Heart right ventricle (tissue), 16 donors: ENCODE results near the gene KIF17. TPM values are rescaled to one million over a fixed set of nuclear protein-coding genes. Genes with fewer than 3 reads are reported as not detected.
A peak's percentile ranks its signal among the peaks of the same experiment; 100 is the strongest.

Source experiments
- ATAC-seq, 8 donors: fragments of 200-7000 bp; cut with Tn5 transposase; one replicate each; pipeline ENCODE4 v1.9.1; 2020; ENCODE audit warnings: mild to moderate bottlenecking in 8 of 8, moderate library complexity in 8 of 8, moderate number of reproducible peaks in 1 of 8
- DNase-seq, 2 donors: peaks; one replicate each; pipeline ENCODE4 v3.0.0-alpha.2; 2020
- H3K27ac ChIP-seq, 10 donors: fragments of 200-600 bp; sonication (generic) in 2 of 10; one replicate each; pipeline versions ENCODE4 v1.5.0 to v1.8.0; 2020 to 2022; ENCODE audit warnings: mild to moderate bottlenecking in 3 of 10
- H3K27me3 ChIP-seq, 7 donors: fragments of 200-600 bp; one replicate each; pipeline ENCODE4 v1.8.0; 2021 to 2022; ENCODE audit warnings: mild to moderate bottlenecking in 2 of 7
- H3K36me3 ChIP-seq, 9 donors: fragments of 200-600 bp; sonication (generic) in 1 of 9; one replicate each; pipeline versions ENCODE4 v1.5.0 to v1.8.0; 2020 to 2022; ENCODE audit warnings: mild to moderate bottlenecking in 2 of 9
- H3K4me1 ChIP-seq, 9 donors: fragments of 200-600 bp; sonication (generic) in 1 of 9; one replicate each; pipeline versions ENCODE4 v1.5.0 to v1.8.0; 2020 to 2022; ENCODE audit warnings: mild to moderate bottlenecking in 4 of 9
- H3K4me3 ChIP-seq, 10 donors: fragments of 200-600 bp; sonication (generic) in 2 of 10; one replicate each; pipeline versions ENCODE4 v1.5.0 to v1.8.0; 2020 to 2022; ENCODE audit warnings: mild to moderate bottlenecking in 7 of 10, moderate library complexity in 2 of 10
- H3K9me3 ChIP-seq, 11 donors: fragments of 200-600 bp in 10 of 11; sonication (generic) in 2 of 11; one replicate each; pipeline versions ENCODE4 v1.5.0 to v1.8.0; 2013 to 2022; ENCODE audit warnings: mild to moderate bottlenecking in 2 of 11, control low read depth in 1 of 11, moderate library complexity in 1 of 11
- WGBS, 2 donors: extraction: QIAGEN DNeasy Blood & Tissue Kit; methylation state at CpG; one replicate each; pipeline ENCODE4 v1.1.7; 2013; ENCODE audit warnings: inconsistent platforms in 1 of 2; 5-methylcytosine and 5-hydroxymethylcytosine counted together
- intact Hi-C, 10 donors: fragments of 100-400 bp; cut with DNase I; formaldehyde crosslinking; loops; one replicate each; pipeline versions ENCODE4 v1.11.1 to v1.14.2; 2022
- polyA plus RNA-seq, 2 donors: library from polyadenylated mRNA; stranded (reverse); fragments of 200-250 nt; gene quantifications; one replicate each; pipeline ENCODE4 v1.2.3, GENCODE V29; 2013
- total RNA-seq, 10 donors: library from RNA; stranded (reverse); fragmentation: NEBNext Ultra II Directional in 3 of 10; extraction: Animal tissue kit (Norgen Biotek cat#: 25700) in 3 of 10; gene quantifications; one replicate each; pipeline versions ENCODE4 v1.2.1 to v1.2.4, GENCODE V29; 2021 to 2023
- TF ChIP-seq, protein P1 (sequence below), 9 donors: fragments of 200-600 bp; sonication (generic) in 2 of 9; IDR thresholded peaks; one replicate each; pipeline versions ENCODE4 v1.5.0 to v1.8.0; 2021 to 2022; ENCODE audit warnings: antibody characterized with exemption in 9 of 9, mild to moderate bottlenecking in 5 of 9, moderate library complexity in 1 of 9
- donor health status: Arrhythmogenic right ventricular cardiomyopathy.
- donor health status: ischemic (EF 13 %, LVEDD 7.1; RV severe dilation, severe dysfunction).
- donor health status: healthy with polysubstance abuse.
- donor health status: DM: no; HTN: yes; CAD: no.
- donor health status: DM: no; HTN: no; CAD: no.
- donor health status: ischemic (EF 25% LVEDD 6.9; RV normal size, moderate dysfunction).
- donor health status: ischemic (EF 25% LVEDD 5.7; RV mildly dilated, moderate dysfunction).
- donor health status: healthy.
- donor health status: DM: yes; HTN: yes; CAD: no.
- donor health status: Ischemic cardiomyopathy.
- donor health status: ischemic (EF 35%, LVEDD 5.7; RV mildly dilated, moderate dysfunction).
- donor health status: nonischemic (EF 11% LVEDD 7.7; RV severe dilation, severe dysfunction).
- donor health status: DM: yes; HTN: yes; CAD: no.
- donor health status: PGD.
- donor health status: ischemic (EF 29% LVEDD 5.4; RV normal size, mild dysfunction).
- donor health status: nonischemic (EF 23%, LVEDD 6.1; RV moderate dilation, normal function).

Gene KIF17
- total and polyA plus RNA-seq, 12 donors = 2.7 to 7.5 (median 5.2) TPM

DNA sequence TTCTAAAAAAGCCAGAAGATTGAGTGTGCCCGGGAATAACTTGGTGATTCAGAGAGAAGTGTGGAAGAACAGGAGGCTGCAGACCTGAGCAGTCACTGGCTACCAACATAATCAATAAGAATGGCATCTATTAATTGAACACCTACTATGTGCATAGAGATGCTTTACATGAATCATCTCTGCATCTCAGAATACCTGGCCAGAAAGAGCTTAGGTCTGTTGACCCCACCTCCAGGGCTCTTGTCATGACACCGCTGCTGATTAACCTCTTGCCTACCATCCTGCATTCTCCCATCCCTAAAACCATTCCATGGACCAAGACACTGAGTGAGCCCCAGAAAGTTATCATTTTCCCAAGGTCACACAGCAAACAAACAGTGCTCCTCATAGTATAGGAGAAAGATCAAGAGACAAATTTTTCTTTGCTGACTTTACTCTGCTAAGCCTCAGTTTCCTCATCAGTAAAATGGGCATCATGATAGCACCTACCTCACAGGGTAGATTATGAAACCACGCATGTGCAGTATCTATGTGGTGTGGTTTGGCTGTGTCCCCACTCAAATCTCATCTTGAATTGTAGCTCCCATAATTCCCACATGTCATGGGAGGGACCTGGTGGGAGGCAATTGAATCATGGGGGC, 100.8 kb downstream of the KIF17 start:
- no peak for DNase-seq
- intact Hi-C loops = no loop called here
- ATAC-seq = no peak
- 75 to 81% methylated on average over 3 of the region's 3 CpGs for WGBS, 2 donors
- TF ChIP-seq, protein P1, sequence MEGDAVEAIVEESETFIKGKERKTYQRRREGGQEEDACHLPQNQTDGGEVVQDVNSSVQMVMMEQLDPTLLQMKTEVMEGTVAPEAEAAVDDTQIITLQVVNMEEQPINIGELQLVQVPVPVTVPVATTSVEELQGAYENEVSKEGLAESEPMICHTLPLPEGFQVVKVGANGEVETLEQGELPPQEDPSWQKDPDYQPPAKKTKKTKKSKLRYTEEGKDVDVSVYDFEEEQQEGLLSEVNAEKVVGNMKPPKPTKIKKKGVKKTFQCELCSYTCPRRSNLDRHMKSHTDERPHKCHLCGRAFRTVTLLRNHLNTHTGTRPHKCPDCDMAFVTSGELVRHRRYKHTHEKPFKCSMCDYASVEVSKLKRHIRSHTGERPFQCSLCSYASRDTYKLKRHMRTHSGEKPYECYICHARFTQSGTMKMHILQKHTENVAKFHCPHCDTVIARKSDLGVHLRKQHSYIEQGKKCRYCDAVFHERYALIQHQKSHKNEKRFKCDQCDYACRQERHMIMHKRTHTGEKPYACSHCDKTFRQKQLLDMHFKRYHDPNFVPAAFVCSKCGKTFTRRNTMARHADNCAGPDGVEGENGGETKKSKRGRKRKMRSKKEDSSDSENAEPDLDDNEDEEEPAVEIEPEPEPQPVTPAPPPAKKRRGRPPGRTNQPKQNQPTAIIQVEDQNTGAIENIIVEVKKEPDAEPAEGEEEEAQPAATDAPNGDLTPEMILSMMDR (IDR thresholded peaks at IDR 0.05) = no peak
- Histone ChIP-seq H3K9me3 (no peaks in the 10 kb centered on the region), H3K27me3 (no peaks in the 10 kb centered on the region), H3K4me3 (peak overlapping the region in 2 of 10 donors; percentile 2 to 5), H3K36me3 (no peaks in the 10 kb centered on the region), H3K27ac (peak overlapping the region in 8 of 10 donors; percentile 12 to 78 (median 56)), H3K4me1 (peaks cover 5 to 42% (median 18%) of the 10 kb centered on the region in 9 donors)

DNA sequence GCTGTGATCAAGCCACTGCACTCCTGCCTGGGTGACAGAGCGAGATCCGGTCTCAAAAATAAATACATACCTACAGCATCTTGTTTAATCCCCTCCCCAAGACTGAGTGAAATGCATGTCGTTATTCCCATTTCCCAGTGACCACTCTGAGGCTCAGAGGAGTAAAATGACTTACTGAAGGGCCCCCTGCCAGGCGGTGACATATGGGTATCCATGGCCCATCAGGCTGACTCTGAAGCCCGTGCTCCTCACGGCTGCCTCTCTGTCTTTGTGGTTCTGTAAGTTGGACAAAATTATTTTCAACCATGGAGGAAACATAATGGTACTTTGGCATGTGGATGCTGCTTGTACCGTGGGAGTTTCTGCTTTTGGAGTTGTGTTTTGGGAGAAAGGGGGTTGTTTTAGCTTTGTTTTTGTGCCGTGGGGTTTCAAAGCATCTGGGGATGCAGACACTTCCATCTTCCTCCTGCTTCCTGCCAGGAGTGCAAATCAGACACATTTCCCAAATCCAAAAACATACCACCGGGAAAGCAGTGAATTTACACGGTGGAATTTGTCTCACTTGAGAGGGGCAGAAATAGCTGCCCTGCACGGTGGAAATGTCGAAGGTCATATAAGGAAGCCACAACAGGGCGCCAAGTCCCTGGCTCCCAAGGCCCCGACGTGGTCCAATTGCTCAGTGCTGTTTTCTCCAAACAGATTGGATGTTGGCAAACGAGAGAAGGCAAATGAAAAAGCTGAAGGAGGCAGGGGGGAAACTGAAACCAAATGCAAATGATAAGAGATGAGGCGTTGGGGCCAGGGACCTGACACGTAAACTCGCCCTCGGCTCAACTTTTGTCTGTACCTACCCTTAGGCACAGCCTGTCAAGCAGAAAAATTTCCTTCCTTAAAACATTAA, 101.6 kb downstream of the KIF17 start:
- intact Hi-C loops = no loop called here
- Histone ChIP-seq H3K27ac (peak overlapping the region in 8 of 10 donors; percentile 12 to 78 (median 56)), H3K27me3 (no peaks in the 10 kb centered on the region), H3K36me3 (no peaks in the 10 kb centered on the region), H3K4me3 (peak overlapping the region in 3 of 10 donors; percentile 2 to 7 (median 5)), H3K4me1 (peaks cover 5 to 42% (median 18%) of the 10 kb centered on the region in 9 donors), H3K9me3 (no peaks in the 10 kb centered on the region)
- 38 to 39% methylated on average over 20 of the region's 20 CpGs for WGBS, 2 donors
- ATAC-seq = peak in 6 of 8 donors; percentile 34 to 80 (median 48)
- TF ChIP-seq, protein P1 (IDR thresholded peaks at IDR 0.05) = no peak
- peak in 1 of 2 donors; percentile 43 for DNase-seq

DNA sequence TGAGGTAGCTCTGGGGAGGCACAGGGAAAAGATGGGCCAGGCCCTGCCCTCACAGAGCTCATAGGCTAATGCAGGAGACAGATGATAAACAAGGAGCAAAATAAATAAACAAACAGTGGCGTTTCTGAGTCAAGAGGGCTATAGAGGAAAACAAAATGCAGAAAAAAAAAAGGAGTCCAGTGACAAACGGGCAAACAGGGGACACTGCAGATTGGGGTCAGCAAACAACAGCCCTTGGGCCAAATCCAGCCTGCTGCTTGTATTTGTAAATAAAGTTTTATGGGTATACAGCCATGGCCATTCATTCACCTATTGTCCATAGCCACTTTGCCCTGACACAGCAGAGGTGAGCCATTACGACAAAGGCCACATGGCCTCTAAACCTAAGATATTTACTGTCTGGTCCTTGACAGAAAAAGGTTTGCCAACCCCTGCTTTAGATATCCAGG, 103.7 kb downstream of the KIF17 start:
- peak overlapping the region in 9 of 10 donors; percentile 61 to 88 (median 76) for H3K27ac ChIP-seq

More for the DNA sequence above, 103.7 kb downstream of the KIF17 start:
- Histone ChIP-seq H3K4me3 (no peak overlapping the region), H3K36me3 (no peaks in the 10 kb centered on the region), H3K9me3 (no peaks in the 10 kb centered on the region), H3K27me3 (no peaks in the 10 kb centered on the region), H3K4me1 (peaks cover 5 to 40% (median 18%) of the 10 kb centered on the region in 9 donors)
- WGBS, 2 donors = 72 to 78% methylated on average over 3 of the region's 3 CpGs
- no peak for ATAC-seq
- no peak for DNase-seq
- intact Hi-C loops = no loop called here
- TF ChIP-seq, protein P1 (IDR thresholded peaks at IDR 0.05) = no peak

Other genes with a start within 250 kb of the KIF17 start
- 10 to 100 TPM in 4 of 10 donors, 1 to 10 TPM in 6; 4.0 to 12.9 (median 8.5) TPM for gene CAMK2N1, start 231.8 kb downstream of the KIF17 start, total RNA-seq
- gene CAMK2N1, start 231.8 kb downstream of the KIF17 start, polyA plus RNA-seq = 10 to 100 TPM in 1 of 2 donors, 1 to 10 TPM in 1; 4.7 to 10.6 TPM
- gene MUL1, start 209.9 kb downstream of the KIF17 start, total RNA-seq = 10 to 100 TPM; 33.7 to 60.3 (median 43.2) TPM
- 10 to 100 TPM in 1 of 2 donors, 1 to 10 TPM in 1; 7.6 to 36.4 TPM for gene MUL1, start 209.9 kb downstream of the KIF17 start, polyA plus RNA-seq
- gene FAM43B, start 165.4 kb downstream of the KIF17 start, total RNA-seq = 10 to 100 TPM in 1 of 10 donors, 1 to 10 TPM in 9; 1.0 to 16.3 (median 2.3) TPM
- gene FAM43B, start 165.4 kb downstream of the KIF17 start, polyA plus RNA-seq = 1 to 10 TPM; 1.5 to 2.5 TPM
- gene CDA, start 128.9 kb downstream of the KIF17 start, total RNA-seq = 1 to 10 TPM in 9 of 10 donors, under 1 TPM in 1; 0.93 to 4.3 (median 2.3) TPM
- gene CDA, start 128.9 kb downstream of the KIF17 start, polyA plus RNA-seq = 10 to 100 TPM in 1 of 2 donors, 1 to 10 TPM in 1; 5.1 to 10.3 TPM
- 100 to 1,000 TPM; 180 to 315 (median 244) TPM for gene PINK1, start 84.5 kb downstream of the KIF17 start, total RNA-seq
- gene PINK1, start 84.5 kb downstream of the KIF17 start, polyA plus RNA-seq = 100 to 1,000 TPM; 204 to 211 TPM
- 100 to 1,000 TPM; 104 to 178 (median 124) TPM for gene DDOST, start 56.6 kb downstream of the KIF17 start, total RNA-seq
- gene DDOST, start 56.6 kb downstream of the KIF17 start, polyA plus RNA-seq = 100 to 1,000 TPM in 1 of 2 donors, 10 to 100 TPM in 1; 98.8 to 222 TPM
- gene SH2D5, start 14.7 kb upstream of the KIF17 start, total RNA-seq = under 1 TPM in 3 of 10 donors, not detected in 7; 0.15 to 0.21 (median 0.20) TPM
- 1 to 10 TPM in 1 of 2 donors, not detected in 1; 6.4 TPM for gene SH2D5, start 14.7 kb upstream of the KIF17 start, polyA plus RNA-seq
- 100 to 1,000 TPM; 106 to 148 (median 135) TPM for gene HP1BP3, start 69.3 kb upstream of the KIF17 start, total RNA-seq
- 10 to 100 TPM; 54.4 to 56.3 TPM for gene HP1BP3, start 69.3 kb upstream of the KIF17 start, polyA plus RNA-seq